Hepatocyte (in vitro differentiated cells): Measurements from ENCODE around the gene CRELD2. TPM values are rescaled to one million over a fixed set of nuclear protein-coding genes. Genes with fewer than 3 reads are reported as not detected.

Source experiments
- DNase-seq: peaks from one replicate; pipeline ENCODE4 v3.0.0-alpha.2; 2016; ENCODE audit warnings: low spot score
- H2AFZ ChIP-seq: fragments of 200-600 bp; sonication (generic); 2 replicates; pipeline ENCODE4 v1.6.0; 2016; ENCODE audit warnings: antibody characterized with exemption, mild to moderate bottlenecking
- H3K27ac ChIP-seq: fragments of 200-600 bp; sonication (generic); 2 replicates; pipeline ENCODE4 v1.5.1; 2016; ENCODE audit warnings: mild to moderate bottlenecking
- H3K27me3 ChIP-seq: fragments of 200-600 bp; sonication (generic); 2 replicates; pipeline ENCODE4 v1.6.1; 2016
- H3K36me3 ChIP-seq: fragments of 200-600 bp; sonication (generic); replicated peaks from 2 replicates; pipeline ENCODE4 v1.5.1; 2016; ENCODE audit warnings: low read depth; ENCODE audit not compliant: insufficient read depth
- H3K4me1 ChIP-seq: fragments of 200-600 bp; sonication (generic); 2 replicates; pipeline ENCODE4 v1.5.1; 2016; ENCODE audit warnings: mild to moderate bottlenecking, moderate library complexity; ENCODE audit not compliant: insufficient read depth
- H3K4me2 ChIP-seq: fragments of 200-600 bp; sonication (generic); 2 replicates; pipeline ENCODE4 v1.6.0; 2016
- H3K4me3 ChIP-seq: fragments of 200-600 bp; sonication (generic); 2 replicates; pipeline ENCODE4 v1.5.1; 2016; ENCODE audit warnings: mild to moderate bottlenecking
- H3K79me2 ChIP-seq: fragments of 200-600 bp; sonication (generic); 2 replicates; pipeline ENCODE4 v1.6.0; 2017; ENCODE audit warnings: mild to moderate bottlenecking
- H3K9me2 ChIP-seq: fragments of 200-600 bp; sonication (generic); replicated peaks from 2 replicates; pipeline ENCODE4 v1.6.0; 2017; ENCODE audit warnings: mild to moderate bottlenecking; ENCODE audit not compliant: insufficient read depth
- H3K9me3 ChIP-seq: fragments of 200-600 bp; sonication (generic); 2 replicates; pipeline ENCODE4 v1.5.1; 2016; ENCODE audit warnings: low read depth, mild to moderate bottlenecking
- H4K20me1 ChIP-seq: fragments of 200-600 bp; sonication (generic); 2 replicates; pipeline ENCODE4 v1.6.0; 2016; ENCODE audit warnings: mild to moderate bottlenecking; ENCODE audit not compliant: insufficient read depth, poor library complexity, severe bottlenecking
- EZH2 ChIP-seq: fragments of 200-600 bp; sonication (generic); IDR thresholded peaks from 2 replicates; pipeline ENCODE4 v1.6.1; 2016; ENCODE audit warnings: antibody characterized with exemption, mild to moderate bottlenecking, borderline replicate concordance
- EZH2phosphoT487 ChIP-seq: fragments of 200-600 bp; sonication (generic); IDR thresholded peaks from one replicate; pipeline ENCODE4 v1.6.1; 2018; ENCODE audit warnings: antibody characterized with exemption, mild to moderate bottlenecking, low read depth, moderate library complexity; ENCODE audit not compliant: unreplicated experiment, severe bottlenecking
- WGBS: methylation state at CpG from one replicate; pipeline ENCODE4 v1.1.6; 2016; ENCODE audit warnings: low lambda C conversion rate; ENCODE audit errors: missing lambda C conversion rate; 5-methylcytosine and 5-hydroxymethylcytosine counted together
- polyA plus RNA-seq: library from polyadenylated mRNA; unstranded; fragments of >200 nt; fragmentation: Nextera tagmentation; extraction: Ambion mirVana; gene quantifications from 2 replicates; pipeline ENCODE4 v1.2.1, GENCODE V29; 2016
- total RNA-seq: library from RNA; depleted of rRNA; stranded (reverse); fragments of >200 nt; gene quantifications from 2 replicates; pipeline ENCODE4 v1.2.3, GENCODE V29; 2014
- TF ChIP-seq, protein P1 (sequence below): fragments of 200-600 bp; sonication (generic); IDR thresholded peaks from 2 replicates; pipeline ENCODE4 v1.5.1; 2016; ENCODE audit warnings: antibody characterized with exemption, mild to moderate bottlenecking; ENCODE audit not compliant: poor library complexity

The CRELD2 gene
- total and polyA plus RNA-seq, 2 experiments from 2014 or later = 79.7 to 129 TPM

DNA sequence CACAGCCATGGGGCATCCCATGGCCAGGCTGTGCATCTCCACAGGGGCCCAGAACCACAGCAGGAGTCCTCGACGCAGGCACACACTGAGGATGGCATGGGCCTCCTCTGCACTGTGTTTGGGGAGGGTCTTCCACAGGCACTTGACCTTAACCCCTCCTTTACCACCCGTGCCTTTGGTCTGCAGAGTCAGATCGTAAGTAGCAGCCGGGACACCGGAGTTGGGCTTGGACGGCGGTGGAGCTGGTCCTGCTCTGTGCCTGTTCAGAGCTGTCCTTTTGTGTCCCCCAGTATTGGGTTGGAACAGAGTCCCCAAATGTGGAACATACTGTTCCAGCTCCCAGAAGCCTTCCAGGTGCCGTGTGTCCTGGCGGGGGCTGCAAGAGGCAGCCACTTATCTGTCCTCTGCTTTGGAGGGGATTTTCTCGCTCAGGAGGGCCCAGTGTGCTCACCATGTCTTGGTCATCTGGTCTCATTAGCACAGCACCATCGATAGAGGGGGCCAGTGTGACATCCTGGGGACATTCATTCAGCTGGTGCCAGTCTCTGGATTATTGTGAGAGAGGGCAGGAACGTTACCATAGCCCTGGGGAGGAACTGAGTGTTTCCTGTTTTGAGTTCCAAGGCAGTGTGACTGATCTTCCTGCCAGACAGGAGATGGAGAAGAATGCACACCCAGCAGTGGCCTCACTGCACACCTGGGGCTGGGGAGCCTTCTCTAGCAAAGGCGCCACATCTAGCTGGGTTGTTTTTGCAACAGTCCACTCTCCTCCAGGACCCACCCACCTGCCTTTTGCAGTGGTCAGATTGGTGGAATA lies 12.4 kb downstream of the CRELD2 start:
- DNase-seq = peak; percentile 81
- H3K4me2 ChIP-seq = no peak overlapping the region

DNA sequence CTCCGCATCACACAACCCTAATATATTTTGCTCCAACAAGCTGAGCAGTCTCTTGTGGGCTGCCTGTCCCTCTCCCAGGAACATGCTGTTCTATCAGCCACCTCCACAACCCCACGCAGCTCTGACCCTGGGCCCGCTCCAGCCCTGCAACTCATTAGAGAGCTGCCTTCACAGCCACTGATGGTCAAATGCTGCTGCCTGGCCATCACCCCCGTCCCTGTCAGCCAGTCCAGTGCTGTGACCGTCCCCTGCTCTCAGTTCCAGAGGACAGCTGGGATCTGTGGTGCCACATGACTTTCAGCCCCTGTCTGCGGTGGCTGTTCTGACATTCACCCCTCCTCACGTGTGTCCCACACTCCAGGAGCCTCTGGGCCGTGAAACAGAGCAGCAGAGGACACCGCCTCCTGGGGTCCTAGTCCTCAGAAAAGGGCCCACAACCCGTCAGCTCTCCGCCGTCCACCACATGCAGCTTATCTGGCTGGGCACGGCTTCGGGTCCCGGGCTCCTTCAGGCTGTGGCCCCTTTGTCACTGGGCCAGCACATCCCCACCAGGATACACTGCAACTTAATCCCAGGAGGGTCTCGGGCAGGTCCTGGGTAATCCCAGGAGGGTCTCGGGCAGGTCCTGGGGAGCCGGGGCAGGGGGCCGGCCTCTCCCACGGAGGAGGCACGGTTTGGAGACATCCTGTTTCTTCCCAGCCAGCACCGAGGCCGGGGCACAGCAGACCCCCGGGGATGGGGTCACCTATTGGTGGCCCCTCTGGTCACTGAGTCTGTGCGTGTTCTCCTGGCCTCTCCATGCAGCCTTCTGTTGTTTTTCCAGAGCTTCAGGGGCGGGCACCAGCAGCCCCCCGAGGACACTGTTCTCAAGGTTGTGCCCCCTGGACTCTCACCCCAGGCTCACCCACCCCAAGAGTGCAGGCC lies 15.1 kb downstream of the CRELD2 start:
- H3K4me1 ChIP-seq = peaks cover 27% of the 10 kb centered on the region
- H4K20me1 ChIP-seq = no peaks in the 10 kb centered on the region
- H3K9me2 ChIP-seq = no peaks in the 10 kb centered on the region
- H3K9me3 ChIP-seq = no peaks in the 10 kb centered on the region
- H3K4me3 ChIP-seq = no peak overlapping the region
- H3K36me3 ChIP-seq = no peaks in the 10 kb centered on the region
- peak overlapping the region; percentile 89 for H3K27ac ChIP-seq
- H3K4me2 ChIP-seq = no peak overlapping the region
- no peak for TF ChIP-seq EZH2phosphoT487
- no peak for TF ChIP-seq EZH2
- TF ChIP-seq, protein P1, sequence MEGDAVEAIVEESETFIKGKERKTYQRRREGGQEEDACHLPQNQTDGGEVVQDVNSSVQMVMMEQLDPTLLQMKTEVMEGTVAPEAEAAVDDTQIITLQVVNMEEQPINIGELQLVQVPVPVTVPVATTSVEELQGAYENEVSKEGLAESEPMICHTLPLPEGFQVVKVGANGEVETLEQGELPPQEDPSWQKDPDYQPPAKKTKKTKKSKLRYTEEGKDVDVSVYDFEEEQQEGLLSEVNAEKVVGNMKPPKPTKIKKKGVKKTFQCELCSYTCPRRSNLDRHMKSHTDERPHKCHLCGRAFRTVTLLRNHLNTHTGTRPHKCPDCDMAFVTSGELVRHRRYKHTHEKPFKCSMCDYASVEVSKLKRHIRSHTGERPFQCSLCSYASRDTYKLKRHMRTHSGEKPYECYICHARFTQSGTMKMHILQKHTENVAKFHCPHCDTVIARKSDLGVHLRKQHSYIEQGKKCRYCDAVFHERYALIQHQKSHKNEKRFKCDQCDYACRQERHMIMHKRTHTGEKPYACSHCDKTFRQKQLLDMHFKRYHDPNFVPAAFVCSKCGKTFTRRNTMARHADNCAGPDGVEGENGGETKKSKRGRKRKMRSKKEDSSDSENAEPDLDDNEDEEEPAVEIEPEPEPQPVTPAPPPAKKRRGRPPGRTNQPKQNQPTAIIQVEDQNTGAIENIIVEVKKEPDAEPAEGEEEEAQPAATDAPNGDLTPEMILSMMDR = no peak
- DNase-seq = peak; percentile 34
- no peak overlapping the region for H2AFZ ChIP-seq
- WGBS = 78% methylated on average over 23 of the region's 27 CpGs
- H3K27me3 ChIP-seq = no peaks in the 10 kb centered on the region
- no peaks in the 10 kb centered on the region for H3K79me2 ChIP-seq

More for the DNA sequence above, 12.4 kb downstream of the CRELD2 start:
- TF ChIP-seq, protein P1 = peak; percentile 57
- TF ChIP-seq EZH2phosphoT487 (no peak), EZH2 (no peak)
- Histone ChIP-seq H3K79me2 (no peaks in the 10 kb centered on the region), H3K9me3 (no peaks in the 10 kb centered on the region), H4K20me1 (no peaks in the 10 kb centered on the region), H3K27ac (peak overlapping the region; percentile 20), H3K4me1 (peaks cover 15% of the 10 kb centered on the region), H3K27me3 (no peaks in the 10 kb centered on the region), H2AFZ (no peak overlapping the region), H3K9me2 (no peaks in the 10 kb centered on the region), H3K4me3 (no peak overlapping the region), H3K36me3 (no peaks in the 10 kb centered on the region)
- WGBS = 74% methylated on average over 14 of the region's 14 CpGs

GRCh38 chr22:49934160-49934890 lies 15.9 kb downstream of the CRELD2 start:
- Histone ChIP-seq H3K79me2 (no peaks in the 10 kb centered on the region), H3K4me1 (peaks cover 27% of the 10 kb centered on the region), H4K20me1 (no peaks in the 10 kb centered on the region), H3K4me2 (peak overlapping the region; percentile 68), H3K9me3 (no peaks in the 10 kb centered on the region), H2AFZ (no peak overlapping the region), H3K4me3 (no peak overlapping the region), H3K9me2 (no peaks in the 10 kb centered on the region), H3K27ac (peak overlapping the region; percentile 89), H3K27me3 (no peaks in the 10 kb centered on the region), H3K36me3 (no peaks in the 10 kb centered on the region)
- WGBS = 85% methylated on average over 15 of the region's 24 CpGs
- TF ChIP-seq, protein P1 = no peak
- TF ChIP-seq EZH2phosphoT487 = no peak
- no peak for TF ChIP-seq EZH2
- peak; percentile 80 for DNase-seq
